ENCODE data around the gene CASZ1. TPM values are rescaled to one million over a fixed set of nuclear protein-coding genes. Genes with fewer than 3 reads are reported as not detected.

The CASZ1 gene
- total RNA-seq, 2 donors from 2014 or later, result 90.9 to 96.9 TPM

- no peak for DNase-seq (ENCODE audit: low spot score)
- 66% methylated on average over 7 of the region's 7 CpGs for WGBS
- Histone ChIP-seq H3K36me3 (no peaks in the 10 kb centered on the region), H3K4me1 (replicated peaks) (peaks cover 51% of the 10 kb centered on the region), H3K27ac (peak overlapping the region; percentile 83 to 85), H3K4me3 (no peak overlapping the region), H3K27me3 (replicated peaks; ENCODE audit: insufficient read depth) (no peaks in the 10 kb centered on the region), H3K9me3 (no peaks in the 10 kb centered on the region)
- intact Hi-C loops (cut with DNase I), result no loop called here
- TF ChIP-seq POLR2AphosphoS5 (IDR thresholded peaks at IDR 0.05) (no peak), CTCF (IDR thresholded peaks at IDR 0.05) (no peak), POLR2A (IDR thresholded peaks at IDR 0.05) (no peak)
These were observed 23.7 kb downstream of the CASZ1 start for GRCh38 chr1:10772711-10773110.

GRCh38 chr1:10771789-10772188 is 24.7 kb downstream of the CASZ1 start:
- DNase-seq (ENCODE audit: low spot score), result peak; percentile 51
- Histone ChIP-seq H3K27me3 (replicated peaks; ENCODE audit: insufficient read depth) (no peaks in the 10 kb centered on the region), H3K9me3 (no peaks in the 10 kb centered on the region), H3K4me3 (no peak overlapping the region), H3K36me3 (no peaks in the 10 kb centered on the region), H3K4me1 (replicated peaks) (peaks cover 46% of the 10 kb centered on the region), H3K27ac (peak overlapping the region; percentile 83 to 85)
- intact Hi-C loops (cut with DNase I), result no loop called here
- TF ChIP-seq POLR2AphosphoS5 (IDR thresholded peaks at IDR 0.05), result peak; percentile 27
- TF ChIP-seq CTCF (IDR thresholded peaks at IDR 0.05), result no peak
- no peak for TF ChIP-seq POLR2A (IDR thresholded peaks at IDR 0.05)
- WGBS, result 30% methylated on average over 8 of the region's 8 CpGs

GRCh38 chr1:10768552-10768951 is 27.9 kb downstream of the CASZ1 start:
- H3K4me3 ChIP-seq, result no peak overlapping the region
- TF ChIP-seq CTCF (IDR thresholded peaks at IDR 0.05) (no peak), POLR2A (IDR thresholded peaks at IDR 0.05) (no peak), POLR2AphosphoS5 (IDR thresholded peaks at IDR 0.05) (no peak)
- intact Hi-C loops (cut with DNase I), result no loop called here
- H3K4me1 ChIP-seq (replicated peaks), result peaks cover 45% of the 10 kb centered on the region
- H3K36me3 ChIP-seq, result no peaks in the 10 kb centered on the region
- no peak overlapping the region for H3K27ac ChIP-seq
- no peaks in the 10 kb centered on the region for H3K9me3 ChIP-seq
- WGBS, result 91% methylated on average over 7 of the region's 7 CpGs
- no peaks in the 10 kb centered on the region for H3K27me3 ChIP-seq (replicated peaks; ENCODE audit: insufficient read depth)
- DNase-seq (ENCODE audit: low spot score), result no peak

GRCh38 chr1:10767282-10767681 is 29.2 kb downstream of the CASZ1 start:
- Histone ChIP-seq H3K27me3 (replicated peaks; ENCODE audit: insufficient read depth) (no peaks in the 10 kb centered on the region), H3K4me3 (no peak overlapping the region), H3K9me3 (no peaks in the 10 kb centered on the region), H3K27ac (peak overlapping the region; percentile 6 to 36), H3K4me1 (replicated peaks) (peaks cover 38% of the 10 kb centered on the region), H3K36me3 (no peaks in the 10 kb centered on the region)
- intact Hi-C loops (cut with DNase I), result no loop called here
- WGBS, result 95% methylated on average over 9 of the region's 9 CpGs
- DNase-seq (ENCODE audit: low spot score), result no peak
- TF ChIP-seq CTCF (IDR thresholded peaks at IDR 0.05) (no peak), POLR2A (IDR thresholded peaks at IDR 0.05) (no peak), POLR2AphosphoS5 (IDR thresholded peaks at IDR 0.05) (no peak)

- Histone ChIP-seq H3K27me3 (replicated peaks; ENCODE audit: insufficient read depth) (no peaks in the 10 kb centered on the region), H3K36me3 (no peaks in the 10 kb centered on the region), H3K4me3 (no peak overlapping the region), H3K27ac (peak overlapping the region; percentile 58 to 72), H3K4me1 (replicated peaks) (peaks cover 43% of the 10 kb centered on the region), H3K9me3 (no peaks in the 10 kb centered on the region)
- 40% methylated on average over 17 of the region's 17 CpGs for WGBS
- peak in 1 of 4 experiments; percentile 12 for TF ChIP-seq CTCF (IDR thresholded peaks at IDR 0.05)
- TF ChIP-seq POLR2AphosphoS5 (IDR thresholded peaks at IDR 0.05), result peak; percentile 58
- TF ChIP-seq POLR2A (IDR thresholded peaks at IDR 0.05), result no peak
- peak; percentile 80 for DNase-seq (ENCODE audit: low spot score)
- intact Hi-C loops (cut with DNase I), result no loop called here
These were observed 30.5 kb downstream of the CASZ1 start for GRCh38 chr1:10765734-10766478.
